Stimulated activated CD4-positive, alpha-beta T cell treated with anti-CD3 and anti-CD28 coated beads, Interleukin-1b, Interleukin-23, amount 100 ng/mL, for 48 hours (primary cell): ENCODE results near the gene ST7L.

Experiments used
- DNase-seq: peaks from one replicate; pipeline ENCODE4 v3.0.0-alpha.2; 2020

Gene ST7L

DNA sequence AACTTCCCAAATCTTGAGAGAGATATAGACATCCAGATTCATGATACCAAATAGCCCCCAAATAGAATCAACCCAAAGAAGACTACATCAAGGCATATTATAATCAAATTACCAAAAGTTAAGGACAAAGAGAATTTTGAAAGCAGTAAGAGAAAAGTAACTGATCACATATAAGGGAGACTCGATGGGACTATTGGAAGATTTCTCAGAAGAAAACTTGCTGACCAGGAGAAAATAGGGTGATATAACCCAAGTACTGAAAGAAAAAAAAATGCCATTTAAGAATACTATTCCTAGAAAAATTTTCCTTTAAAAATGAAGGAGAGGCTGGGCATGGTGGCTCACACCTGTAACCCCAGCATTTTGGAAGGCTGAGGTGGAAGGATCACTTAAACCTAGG lies 140.6 kb downstream of the ST7L start:
- DNase-seq = no peak

- DNase-seq = no peak
These were observed 141.4 kb downstream of the ST7L start for GRCh38 chr1:112477550-112477949.
